Measurements from ENCODE around the gene GPR156. TPM values are rescaled to one million over a fixed set of nuclear protein-coding genes. Genes with fewer than 3 reads are reported as not detected.

The GPR156 gene
- total and polyA plus RNA-seq, 12 donors = 0.04 to 0.23 (median 0.07) TPM; not detected in 7

GRCh38 chr3:120174811-120175539 lies 110.0 kb downstream of the GPR156 start:
- Histone ChIP-seq H3K27me3 (no peaks in the 10 kb centered on the region), H3K4me1 (peaks cover 0 to 19% (median 11%) of the 10 kb centered on the region in 9 donors), H3K9me3 (no peaks in the 10 kb centered on the region), H3K4me3 (no peak overlapping the region), H3K36me3 (no peaks in the 10 kb centered on the region), H3K27ac (no peak overlapping the region)
- intact Hi-C loops (cut with DNase I) = no loop called here
- 87 to 88% methylated on average over 2 to 3 of the region's 3 CpGs for WGBS, 2 donors
- ATAC-seq = no peak
- no peak for TF ChIP-seq CTCF (IDR thresholded peaks at IDR 0.05)
- no peak for DNase-seq

- Histone ChIP-seq H3K4me1 (peaks cover 0 to 19% (median 11%) of the 10 kb centered on the region in 9 donors), H3K36me3 (no peaks in the 10 kb centered on the region), H3K9me3 (no peaks in the 10 kb centered on the region), H3K4me3 (no peak overlapping the region), H3K27me3 (no peaks in the 10 kb centered on the region), H3K27ac (no peak overlapping the region)
- WGBS, 2 donors = 89% methylated on average over 6 of the region's 6 CpGs
- intact Hi-C loops (cut with DNase I) = no loop called here
- ATAC-seq (no peak), DNase-seq (no peak)
- TF ChIP-seq CTCF (IDR thresholded peaks at IDR 0.05) = no peak
Measured at GRCh38 chr3:120173056-120173675, 111.9 kb downstream of the GPR156 start.

- no peaks in the 10 kb centered on the region for H3K27me3 ChIP-seq
- peaks cover 0 to 11% (median 4%) of the 10 kb centered on the region in 9 donors for H3K4me1 ChIP-seq
- no peak for DNase-seq
- H3K36me3 ChIP-seq = no peaks in the 10 kb centered on the region
- no peak overlapping the region for H3K27ac ChIP-seq
- peak in 1 of 8 donors; percentile 30 for ATAC-seq
- intact Hi-C loops (cut with DNase I) = no loop called here
- H3K4me3 ChIP-seq = no peak overlapping the region
- no peak for TF ChIP-seq CTCF (IDR thresholded peaks at IDR 0.05)
- no peaks in the 10 kb centered on the region for H3K9me3 ChIP-seq
- WGBS, 2 donors = 59 to 76% methylated on average over 6 of the region's 6 CpGs
Measured at GRCh38 chr3:120172070-120172469, 113.0 kb downstream of the GPR156 start.

GRCh38 chr3:120171134-120171873 lies 113.7 kb downstream of the GPR156 start:
- no peaks in the 10 kb centered on the region for H3K36me3 ChIP-seq
- no peak for TF ChIP-seq CTCF (IDR thresholded peaks at IDR 0.05)
- H3K4me3 ChIP-seq = no peak overlapping the region
- H3K4me1 ChIP-seq = peaks cover 0 to 7% (median 0%) of the 10 kb centered on the region in 9 donors
- no peaks in the 10 kb centered on the region for H3K9me3 ChIP-seq
- no peak for DNase-seq
- peak in 2 of 8 donors; percentile 31 to 54 for ATAC-seq
- intact Hi-C loops (cut with DNase I) = no loop called here
- no peak overlapping the region for H3K27ac ChIP-seq
- H3K27me3 ChIP-seq = no peaks in the 10 kb centered on the region
- 85% methylated on average over 8 of the region's 8 CpGs for WGBS, 2 donors

Measured in heart right ventricle (tissue), 16 donors.